GM13977 (cell line): Measurements from ENCODE around the gene IGSF3.

Source experiments
- DNase-seq: peaks from one replicate; pipeline ENCODE4 v3.0.0; 2012; ENCODE audit warnings: low spot score
- CTCF ChIP-seq: IDR thresholded peaks from 2 replicates; pipeline ENCODE4 v1.5.1; 2012; ENCODE audit warnings: mild to moderate bottlenecking, control low read depth; ENCODE audit not compliant: insufficient read depth; ENCODE audit errors: extremely low read depth, missing control alignments
- in situ Hi-C: fragments of 300-500 bp; cut with MboI; formaldehyde crosslinking; loops from one replicate; pipeline ENCODE4 v1.12.0; 2022; ENCODE audit warnings: low sequenced_read_pairs, low pct_unique_long_range_greater_than_20kb, mixed read lengths, inconsistent platforms; ENCODE audit not compliant: unreplicated experiment

The IGSF3 gene

GRCh38 chr1:116710420-116711262, 43.1 kb upstream of the IGSF3 start:
- no peak for TF ChIP-seq CTCF
- in situ Hi-C loops = no loop called here
- DNase-seq = no peak

DNA sequence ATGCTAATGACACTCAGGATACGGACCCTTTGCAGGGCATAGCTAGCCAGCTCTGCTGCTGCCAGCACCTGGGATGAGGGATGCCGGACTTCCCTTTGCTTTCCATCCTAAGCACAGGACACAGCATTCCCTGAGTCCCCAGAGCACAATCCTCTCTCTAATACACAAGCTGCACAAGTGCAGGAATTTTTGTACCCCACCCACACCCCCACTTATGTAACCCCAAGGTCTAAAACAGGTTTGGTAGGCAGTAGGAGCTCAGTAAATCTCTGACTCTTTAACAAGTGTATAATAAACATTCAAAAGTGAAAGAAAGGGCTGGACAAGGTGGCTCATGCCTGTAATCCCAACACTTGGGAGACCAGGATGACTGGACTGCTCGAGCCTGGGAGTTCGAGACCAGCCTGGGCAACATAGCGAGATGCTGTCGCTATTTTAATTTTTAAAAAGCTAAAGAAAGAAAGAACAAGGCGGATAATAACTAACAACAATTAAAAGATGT, 42.2 kb upstream of the IGSF3 start:
- no peak for TF ChIP-seq CTCF
- no peak for DNase-seq
- in situ Hi-C loops = no loop called here

DNA sequence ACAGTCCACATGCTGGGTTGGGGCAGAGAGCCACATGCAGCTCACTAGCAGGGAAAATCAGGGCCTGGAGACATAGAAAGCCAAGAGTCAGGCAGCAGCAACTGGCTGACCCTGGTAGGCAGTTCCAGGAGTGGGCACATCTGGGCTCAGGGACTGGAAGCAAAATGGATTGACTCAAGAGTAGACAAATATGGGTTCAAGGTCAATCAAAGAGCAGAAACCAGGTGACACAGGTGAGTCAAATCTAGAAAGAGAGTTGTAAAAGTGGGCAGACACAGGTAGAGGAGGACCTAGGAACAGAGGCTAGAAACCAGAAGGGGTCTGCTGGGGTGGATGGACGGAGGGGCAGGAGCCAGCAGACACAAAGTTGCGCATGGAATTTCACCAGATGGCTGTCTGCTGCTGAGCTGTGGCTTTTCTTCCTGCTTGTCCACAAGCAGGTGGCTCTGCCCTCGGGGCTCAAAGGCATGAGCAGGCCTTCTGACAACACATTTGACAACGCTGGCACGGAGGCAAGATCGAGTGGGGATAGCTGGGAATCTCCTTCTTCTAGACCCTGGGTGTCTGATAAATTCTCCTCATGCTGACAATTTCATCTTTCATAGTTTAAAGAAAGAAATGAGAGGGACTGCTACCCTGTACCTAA, 40.8 kb upstream of the IGSF3 start:
- in situ Hi-C loops = no loop called here
- no peak for TF ChIP-seq CTCF
- no peak for DNase-seq

DNA sequence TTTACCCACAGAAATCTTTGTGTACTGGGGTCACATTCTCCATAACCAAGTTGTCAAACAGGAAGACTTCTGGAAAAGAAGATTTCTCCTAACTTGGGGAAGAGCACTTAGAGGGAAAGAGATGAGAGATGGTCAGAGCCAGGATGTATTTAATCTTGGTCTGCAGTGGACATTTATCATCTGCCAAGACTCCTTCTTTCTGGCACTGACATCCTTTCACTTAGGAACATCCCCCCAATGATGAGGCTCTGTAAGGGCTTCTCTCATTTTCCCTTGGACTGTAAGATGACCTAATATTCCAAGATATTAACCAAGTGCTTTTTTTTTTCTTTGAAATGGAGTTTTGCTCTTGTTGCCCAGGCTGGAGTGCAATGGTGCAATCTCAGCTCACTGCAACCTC, 39.3 kb upstream of the IGSF3 start:
- TF ChIP-seq CTCF = no peak
- DNase-seq = no peak
- in situ Hi-C loops = no loop called here

- in situ Hi-C loops = no loop called here
- no peak for TF ChIP-seq CTCF
- no peak for DNase-seq
Observed at GRCh38 chr1:116706123-116706522, 38.6 kb upstream of the IGSF3 start.

- no peak for DNase-seq
- in situ Hi-C loops = no loop called here
- TF ChIP-seq CTCF = no peak
Observed at GRCh38 chr1:116704278-116704677, 36.7 kb upstream of the IGSF3 start.
